Ishikawa (cell line): Measurements from ENCODE around the gene CDX1.

Experiments
- CEBPB ChIP-seq: IDR thresholded peaks from 2 replicates; pipeline ENCODE4 v1.6.1; 2012
- CREB1 ChIP-seq: IDR thresholded peaks from 2 replicates; pipeline ENCODE4 v1.6.1; 2012; ENCODE audit warnings: low read depth
- EP300 ChIP-seq: IDR thresholded peaks from 2 replicates; pipeline ENCODE4 v1.6.1; 2012; ENCODE audit warnings: borderline replicate concordance
- MAX ChIP-seq: IDR thresholded peaks from 2 replicates; pipeline ENCODE4 v1.6.1; 2012
- NFIC ChIP-seq: IDR thresholded peaks from 2 replicates; pipeline ENCODE4 v1.6.1; 2012
- RAD21 ChIP-seq: IDR thresholded peaks from 2 replicates; pipeline ENCODE4 v1.6.1; 2012; ENCODE audit warnings: low read depth
- REST ChIP-seq: IDR thresholded peaks from 2 replicates; pipeline ENCODE4 v1.6.1; 2012; ENCODE audit warnings: low read depth, mild to moderate bottlenecking
- TAF1 ChIP-seq: IDR thresholded peaks from 2 replicates; pipeline ENCODE4 v1.6.1; 2012; ENCODE audit warnings: low read depth, mild to moderate bottlenecking
- TEAD4 ChIP-seq: IDR thresholded peaks from 2 replicates; pipeline ENCODE4 v1.6.1; 2012
- ZBTB7A ChIP-seq: IDR thresholded peaks from 2 replicates; pipeline ENCODE4 v1.6.1; 2012; ENCODE audit warnings: low read depth

- TF ChIP-seq ZBTB7A (no peak), EP300 (no peak), REST (no peak), NFIC (no peak), RAD21 (no peak), CREB1 (no peak), MAX (no peak), TAF1 (no peak), TEAD4 (no peak), CEBPB (no peak)
Observed at GRCh38 chr5:150164211-150164980, 2.2 kb upstream of the CDX1 start.
